DMS53 (cell line): ENCODE measurements around the gene PSKH1.
"Not testable (repeated sequence)": the region's sequence is repeated elsewhere in the genome, so short reads cannot be mapped to it uniquely, and the experiment has no call there.

Experiments used
- DNase-seq: peaks from one replicate; lab custom pipeline; 2025; lab: John Stamatoyannopoulos, UW

The PSKH1 gene

DNA sequence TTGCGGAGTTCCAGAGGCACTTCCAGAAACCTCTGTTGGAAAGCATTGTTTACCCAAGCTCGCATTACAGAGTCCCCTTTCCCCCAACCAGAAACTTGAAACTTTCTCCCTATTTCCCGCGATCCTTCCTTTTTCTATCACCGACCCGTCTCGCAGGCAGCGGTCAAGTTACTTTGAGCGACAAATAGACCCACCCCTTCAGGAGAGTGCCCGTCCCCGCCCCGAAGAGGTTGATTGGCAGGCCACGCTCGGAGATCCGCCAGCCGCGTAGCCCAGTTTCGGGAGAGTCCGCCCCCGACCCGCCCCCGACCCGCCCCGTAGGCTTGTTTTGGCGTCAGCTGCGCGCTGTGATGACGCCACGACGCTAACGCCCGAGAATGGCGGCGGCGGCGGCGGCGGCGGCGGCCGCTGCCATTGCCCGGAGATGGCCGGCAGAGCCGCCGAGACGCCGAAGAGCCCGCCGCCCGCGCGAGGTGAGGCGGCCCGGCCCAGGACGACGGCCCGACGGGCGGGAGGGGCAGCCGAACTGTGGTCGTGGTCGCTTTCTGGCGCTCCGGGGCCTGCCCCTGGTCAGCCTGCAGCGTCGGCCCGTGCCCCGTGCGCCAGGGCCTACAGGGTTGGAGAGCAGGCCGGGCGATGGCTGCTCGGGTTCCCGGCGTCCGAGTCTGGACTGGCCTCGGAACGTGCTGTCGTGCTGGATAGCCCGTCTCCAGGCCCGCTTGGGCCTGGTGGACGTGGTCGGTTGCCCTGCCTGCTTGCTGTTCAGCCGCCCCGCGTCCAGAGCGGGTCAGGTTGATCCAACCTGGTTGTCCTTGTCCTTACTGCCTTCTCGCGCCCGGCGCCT, at the start of gene PSKH1:
Gene PSKH1 (plus strand): TSS at position 356 of the 844 bp plus-strand sequence. CDS start 15,496 bp downstream, outside the sequence.
- peak; percentile 95 for DNase-seq

- DNase-seq: peak; percentile 74
Observed at GRCh38 chr16:67843343-67843765, 49.7 kb upstream of the PSKH1 start.

GRCh38 chr16:67844497-67844896, 48.6 kb upstream of the PSKH1 start:
- DNase-seq: no peak

DNA sequence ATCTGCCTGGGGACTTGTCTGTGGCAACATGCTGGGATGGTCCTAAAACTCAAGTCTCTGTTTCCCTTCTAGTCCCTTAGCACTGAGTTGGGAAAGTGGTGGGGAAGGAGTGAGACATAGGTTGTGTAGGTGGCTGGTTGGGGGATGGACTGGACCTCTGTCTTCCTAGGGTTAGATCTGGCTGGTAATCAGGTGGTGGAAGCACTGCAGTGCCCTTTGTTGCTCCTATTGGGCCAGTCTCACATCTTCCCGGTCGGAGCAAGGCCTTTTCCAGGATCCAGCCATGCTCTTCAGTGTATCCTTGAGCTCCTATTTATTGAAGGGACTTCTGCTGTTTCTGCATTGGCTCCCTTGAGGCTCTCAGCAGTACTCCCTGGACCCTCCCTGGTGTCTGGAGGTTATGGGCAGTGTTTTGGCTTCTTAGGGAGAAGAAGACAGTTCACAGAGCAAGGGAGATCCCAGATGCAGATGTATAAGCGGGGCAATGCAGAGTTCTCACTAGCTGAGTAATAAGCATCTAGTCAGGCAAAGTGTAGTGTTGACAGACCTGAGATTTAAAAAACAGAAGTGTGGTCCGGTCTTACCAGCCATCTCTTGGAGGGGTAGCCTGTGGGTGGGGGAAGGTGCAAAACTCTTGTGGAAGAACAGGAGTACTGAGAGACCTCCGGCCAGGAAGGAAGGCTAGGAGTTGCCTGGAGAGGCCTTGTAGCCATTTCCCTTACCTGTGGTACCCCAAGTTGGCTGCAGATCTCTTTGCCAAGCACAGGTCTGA, 47.6 kb upstream of the PSKH1 start:
- peak; percentile 39 for DNase-seq

GRCh38 chr16:67846063-67846319, 47.1 kb upstream of the PSKH1 start:
- DNase-seq: no peak

DNA sequence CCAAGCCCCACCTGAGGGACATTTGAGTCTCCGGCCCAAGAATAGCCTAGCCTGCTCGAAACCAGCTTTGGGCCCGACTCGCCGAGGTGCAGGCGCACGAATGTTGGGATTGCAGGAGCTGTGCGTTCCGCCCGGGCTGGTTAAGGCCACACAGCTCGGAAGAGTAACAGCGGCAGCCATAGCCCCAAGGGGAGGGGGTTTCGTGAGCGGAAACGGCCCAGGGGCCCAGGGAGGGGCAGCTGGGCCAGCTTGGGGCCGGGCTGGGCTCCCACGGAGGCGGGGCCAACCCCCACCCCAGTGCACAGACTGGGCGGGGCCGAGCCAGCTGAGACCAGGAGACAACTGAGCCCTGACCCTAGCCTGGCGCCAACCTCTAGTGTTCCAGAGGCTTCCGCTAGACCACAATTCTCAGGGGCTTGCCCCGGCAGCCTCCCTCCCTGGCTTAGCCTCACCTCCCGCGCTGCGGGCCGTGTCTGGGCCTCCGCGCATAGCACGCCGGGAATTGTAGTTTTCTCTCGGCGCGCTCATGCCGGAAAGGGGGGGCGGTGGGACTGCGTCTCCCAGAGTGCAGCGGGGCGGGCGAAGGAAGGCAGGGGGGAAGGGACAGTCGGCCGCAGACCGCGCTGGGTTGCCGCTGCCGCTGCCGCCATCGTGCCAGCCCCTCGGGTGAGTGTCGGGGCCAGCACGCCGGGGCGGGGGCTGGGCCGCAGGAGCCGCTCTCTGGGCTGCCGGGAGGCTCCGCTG, 46.6 kb upstream of the PSKH1 start, which contains the start of gene NUTF2:
Gene NUTF2 (plus strand): TSS at position 614 of the 744 bp plus-strand sequence. CDS start 18,198 bp downstream, outside the sequence.
- DNase-seq: peak; percentile 96

- DNase-seq: peak; percentile 88
Observed at GRCh38 chr16:67847064-67847861, 45.8 kb upstream of the PSKH1 start, which contains the start of gene CENPT. Gene CENPT (minus strand): TSS chr16:67847693. CDS start chr16:67833859, 13,834 bp downstream.

GRCh38 chr16:67848118-67848517, 44.9 kb upstream of the PSKH1 start:
- no peak for DNase-seq

- no peak for DNase-seq
Observed at GRCh38 chr16:67853670-67854069, 39.4 kb upstream of the PSKH1 start.

DNA sequence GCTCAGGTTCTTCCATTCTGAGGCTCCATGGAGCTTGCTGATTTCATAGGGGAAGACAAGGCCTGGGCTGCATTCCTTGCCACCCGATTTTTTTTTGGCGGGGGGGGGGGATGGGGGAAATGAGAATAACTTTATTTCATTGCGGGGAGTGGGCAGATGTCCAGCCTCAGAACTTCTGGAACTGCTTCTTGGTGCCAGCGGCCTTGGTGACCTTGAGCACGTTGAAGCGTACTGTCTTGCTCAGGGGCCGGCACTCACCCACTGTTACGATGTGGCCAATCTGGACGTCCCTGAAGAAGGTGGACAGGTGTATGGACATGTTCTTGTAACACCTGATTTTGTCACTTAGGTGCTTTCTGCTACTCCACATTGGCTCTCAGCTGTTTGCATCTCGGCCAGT, 37.3 kb upstream of the PSKH1 start:
- no peak for DNase-seq

- peak; percentile 62 for DNase-seq
Observed at GRCh38 chr16:67856927-67857546, 36.0 kb upstream of the PSKH1 start.

GRCh38 chr16:67857547-67858233, 35.4 kb upstream of the PSKH1 start:
- peak; percentile 98 for DNase-seq

- DNase-seq: peak; percentile 50
Observed at GRCh38 chr16:67858500-67858899, 34.6 kb upstream of the PSKH1 start.

GRCh38 chr16:67860589-67861398, 32.3 kb upstream of the PSKH1 start:
- DNase-seq: no peak

GRCh38 chr16:67861877-67862276, 31.2 kb upstream of the PSKH1 start:
- no peak for DNase-seq

- no peak for DNase-seq
Observed at GRCh38 chr16:67862623-67863583, 30.2 kb upstream of the PSKH1 start.

- not testable (repeated sequence) for DNase-seq
Observed at GRCh38 chr16:67864044-67864443, 29.0 kb upstream of the PSKH1 start.

DNA sequence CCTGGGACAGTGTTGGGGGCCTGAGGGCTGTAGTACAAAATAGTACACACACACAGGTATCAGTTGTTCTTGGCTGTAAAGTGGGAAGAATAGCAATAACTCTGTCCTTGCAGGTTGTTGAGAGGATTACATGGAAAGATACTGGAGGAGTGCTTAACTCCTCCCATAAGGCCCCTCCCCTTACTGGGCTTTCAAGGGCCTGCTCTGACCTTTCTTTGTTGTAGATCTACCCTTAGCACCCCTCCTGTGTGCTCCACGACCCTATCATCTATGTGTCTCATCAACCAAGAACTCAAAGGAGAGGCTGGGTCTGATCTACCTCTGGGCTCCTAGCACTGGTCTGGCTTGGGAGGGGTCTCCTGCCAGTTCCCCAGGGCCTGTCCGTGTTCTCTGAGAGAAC, 28.5 kb upstream of the PSKH1 start:
- DNase-seq: no peak
